Brain pericyte (primary cell): ENCODE results near the gene DPM3.

Experiments
- DNase-seq: peaks from one replicate; pipeline ENCODE4 v3.0.0-alpha.2; 2012; ENCODE audit warnings: low read depth, low spot score

The DPM3 gene

GRCh38 chr1:155094622-155094948 is 45.7 kb downstream of the DPM3 start:
- no peak for DNase-seq

- no peak for DNase-seq
Measured at GRCh38 chr1:155093911-155094621, 46.3 kb downstream of the DPM3 start.

GRCh38 chr1:155092641-155093040 is 47.7 kb downstream of the DPM3 start:
- DNase-seq: no peak

- DNase-seq: no peak
Measured at GRCh38 chr1:155092131-155092530, 48.2 kb downstream of the DPM3 start.

GRCh38 chr1:155091071-155092051 is 49.0 kb downstream of the DPM3 start:
- DNase-seq: no peak
